GM23338 (cell line): Measurements from ENCODE around the gene FOXP1. TPM values are rescaled to one million over a fixed set of nuclear protein-coding genes. Genes with fewer than 3 reads are reported as not detected.

Experiments used
- EZH2 ChIP-seq: fragments of 200-600 bp; sonication (generic); IDR thresholded peaks from one replicate; pipeline ENCODE4 v1.8.0; 2017; ENCODE audit warnings: antibody characterized with exemption, mild to moderate bottlenecking, low read depth; ENCODE audit not compliant: unreplicated experiment
- JUNB ChIP-seq: IDR thresholded peaks from one replicate; pipeline ENCODE4 v1.6.1; 2016; ENCODE audit warnings: antibody characterized with exemption; ENCODE audit not compliant: unreplicated experiment
- POLR2AphosphoS5 ChIP-seq: IDR thresholded peaks from 2 replicates; pipeline ENCODE4 v1.6.1; 2016; ENCODE audit warnings: antibody characterized with exemption, low read depth
- STAT1 ChIP-seq: IDR thresholded peaks from one replicate; pipeline ENCODE4 v1.6.1; 2016; ENCODE audit warnings: antibody characterized with exemption; ENCODE audit not compliant: unreplicated experiment
- ZNF114 ChIP-seq: fragments of 250-450 bp; sonication (Bioruptor Pico); IDR thresholded peaks from 2 replicates; pipeline ENCODE4 v1.5.0; 2020; ENCODE audit warnings: mild to moderate bottlenecking, moderate library complexity
- polyA plus RNA-seq: library from polyadenylated mRNA; unstranded; fragments of >200 nt; fragmentation: Nextera tagmentation; extraction: Ambion mirVana; gene quantifications from 2 replicates; pipeline ENCODE4 v1.2.1, GENCODE V29; 2016
- total RNA-seq: library from RNA; depleted of rRNA; stranded (reverse); fragments of >200 nt; shearing (Covaris generic); gene quantifications from 2 replicates; pipeline ENCODE4 v1.2.3, GENCODE V29; 2014
- TF ChIP-seq, protein P1 (sequence below): fragments of 250-450 bp; sonication (Bioruptor Pico); IDR thresholded peaks from 2 replicates; pipeline ENCODE4 v1.5.0; 2020; ENCODE audit warnings: mild to moderate bottlenecking, moderate library complexity
- TF ChIP-seq, protein P2 (sequence below): IDR thresholded peaks from one replicate; pipeline ENCODE4 v1.6.1; 2018; ENCODE audit warnings: antibody characterized with exemption; ENCODE audit not compliant: unreplicated experiment

Gene FOXP1
- total and polyA plus RNA-seq, 2 experiments from 2014 or later, result 32.9 to 35.5 TPM

- TF ChIP-seq, protein P1, sequence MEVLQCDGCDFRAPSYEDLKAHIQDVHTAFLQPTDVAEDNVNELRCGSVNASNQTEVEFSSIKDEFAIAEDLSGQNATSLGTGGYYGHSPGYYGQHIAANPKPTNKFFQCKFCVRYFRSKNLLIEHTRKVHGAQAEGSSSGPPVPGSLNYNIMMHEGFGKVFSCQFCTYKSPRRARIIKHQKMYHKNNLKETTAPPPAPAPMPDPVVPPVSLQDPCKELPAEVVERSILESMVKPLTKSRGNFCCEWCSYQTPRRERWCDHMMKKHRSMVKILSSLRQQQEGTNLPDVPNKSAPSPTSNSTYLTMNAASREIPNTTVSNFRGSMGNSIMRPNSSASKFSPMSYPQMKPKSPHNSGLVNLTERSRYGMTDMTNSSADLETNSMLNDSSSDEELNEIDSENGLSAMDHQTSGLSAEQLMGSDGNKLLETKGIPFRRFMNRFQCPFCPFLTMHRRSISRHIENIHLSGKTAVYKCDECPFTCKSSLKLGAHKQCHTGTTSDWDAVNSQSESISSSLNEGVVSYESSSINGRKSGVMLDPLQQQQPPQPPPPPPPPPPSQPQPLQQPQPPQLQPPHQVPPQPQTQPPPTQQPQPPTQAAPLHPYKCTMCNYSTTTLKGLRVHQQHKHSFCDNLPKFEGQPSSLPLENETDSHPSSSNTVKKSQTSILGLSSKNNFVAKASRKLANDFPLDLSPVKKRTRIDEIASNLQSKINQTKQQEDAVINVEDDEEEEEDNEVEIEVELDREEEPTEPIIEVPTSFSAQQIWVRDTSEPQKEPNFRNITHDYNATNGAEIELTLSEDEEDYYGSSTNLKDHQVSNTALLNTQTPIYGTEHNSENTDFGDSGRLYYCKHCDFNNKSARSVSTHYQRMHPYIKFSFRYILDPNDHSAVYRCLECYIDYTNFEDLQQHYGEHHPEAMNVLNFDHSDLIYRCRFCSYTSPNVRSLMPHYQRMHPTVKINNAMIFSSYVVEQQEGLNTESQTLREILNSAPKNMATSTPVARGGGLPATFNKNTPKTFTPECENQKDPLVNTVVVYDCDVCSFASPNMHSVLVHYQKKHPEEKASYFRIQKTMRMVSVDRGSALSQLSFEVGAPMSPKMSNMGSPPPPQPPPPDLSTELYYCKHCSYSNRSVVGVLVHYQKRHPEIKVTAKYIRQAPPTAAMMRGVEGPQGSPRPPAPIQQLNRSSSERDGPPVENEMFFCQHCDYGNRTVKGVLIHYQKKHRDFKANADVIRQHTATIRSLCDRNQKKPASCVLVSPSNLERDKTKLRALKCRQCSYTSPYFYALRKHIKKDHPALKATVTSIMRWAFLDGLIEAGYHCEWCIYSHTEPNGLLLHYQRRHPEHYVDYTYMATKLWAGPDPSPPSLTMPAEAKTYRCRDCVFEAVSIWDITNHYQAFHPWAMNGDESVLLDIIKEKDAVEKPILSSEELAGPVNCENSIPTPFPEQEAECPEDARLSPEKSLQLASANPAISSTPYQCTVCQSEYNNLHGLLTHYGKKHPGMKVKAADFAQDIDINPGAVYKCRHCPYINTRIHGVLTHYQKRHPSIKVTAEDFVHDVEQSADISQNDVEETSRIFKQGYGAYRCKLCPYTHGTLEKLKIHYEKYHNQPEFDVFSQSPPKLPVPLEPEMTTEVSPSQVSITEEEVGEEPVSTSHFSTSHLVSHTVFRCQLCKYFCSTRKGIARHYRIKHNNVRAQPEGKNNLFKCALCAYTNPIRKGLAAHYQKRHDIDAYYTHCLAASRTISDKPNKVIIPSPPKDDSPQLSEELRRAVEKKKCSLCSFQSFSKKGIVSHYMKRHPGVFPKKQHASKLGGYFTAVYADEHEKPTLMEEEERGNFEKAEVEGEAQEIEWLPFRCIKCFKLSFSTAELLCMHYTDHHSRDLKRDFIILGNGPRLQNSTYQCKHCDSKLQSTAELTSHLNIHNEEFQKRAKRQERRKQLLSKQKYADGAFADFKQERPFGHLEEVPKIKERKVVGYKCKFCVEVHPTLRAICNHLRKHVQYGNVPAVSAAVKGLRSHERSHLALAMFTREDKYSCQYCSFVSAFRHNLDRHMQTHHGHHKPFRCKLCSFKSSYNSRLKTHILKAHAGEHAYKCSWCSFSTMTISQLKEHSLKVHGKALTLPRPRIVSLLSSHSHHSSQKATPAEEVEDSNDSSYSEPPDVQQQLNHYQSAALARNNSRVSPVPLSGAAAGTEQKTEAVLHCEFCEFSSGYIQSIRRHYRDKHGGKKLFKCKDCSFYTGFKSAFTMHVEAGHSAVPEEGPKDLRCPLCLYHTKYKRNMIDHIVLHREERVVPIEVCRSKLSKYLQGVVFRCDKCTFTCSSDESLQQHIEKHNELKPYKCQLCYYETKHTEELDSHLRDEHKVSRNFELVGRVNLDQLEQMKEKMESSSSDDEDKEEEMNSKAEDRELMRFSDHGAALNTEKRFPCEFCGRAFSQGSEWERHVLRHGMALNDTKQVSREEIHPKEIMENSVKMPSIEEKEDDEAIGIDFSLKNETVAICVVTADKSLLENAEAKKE, result no peak
- TF ChIP-seq, protein P2, sequence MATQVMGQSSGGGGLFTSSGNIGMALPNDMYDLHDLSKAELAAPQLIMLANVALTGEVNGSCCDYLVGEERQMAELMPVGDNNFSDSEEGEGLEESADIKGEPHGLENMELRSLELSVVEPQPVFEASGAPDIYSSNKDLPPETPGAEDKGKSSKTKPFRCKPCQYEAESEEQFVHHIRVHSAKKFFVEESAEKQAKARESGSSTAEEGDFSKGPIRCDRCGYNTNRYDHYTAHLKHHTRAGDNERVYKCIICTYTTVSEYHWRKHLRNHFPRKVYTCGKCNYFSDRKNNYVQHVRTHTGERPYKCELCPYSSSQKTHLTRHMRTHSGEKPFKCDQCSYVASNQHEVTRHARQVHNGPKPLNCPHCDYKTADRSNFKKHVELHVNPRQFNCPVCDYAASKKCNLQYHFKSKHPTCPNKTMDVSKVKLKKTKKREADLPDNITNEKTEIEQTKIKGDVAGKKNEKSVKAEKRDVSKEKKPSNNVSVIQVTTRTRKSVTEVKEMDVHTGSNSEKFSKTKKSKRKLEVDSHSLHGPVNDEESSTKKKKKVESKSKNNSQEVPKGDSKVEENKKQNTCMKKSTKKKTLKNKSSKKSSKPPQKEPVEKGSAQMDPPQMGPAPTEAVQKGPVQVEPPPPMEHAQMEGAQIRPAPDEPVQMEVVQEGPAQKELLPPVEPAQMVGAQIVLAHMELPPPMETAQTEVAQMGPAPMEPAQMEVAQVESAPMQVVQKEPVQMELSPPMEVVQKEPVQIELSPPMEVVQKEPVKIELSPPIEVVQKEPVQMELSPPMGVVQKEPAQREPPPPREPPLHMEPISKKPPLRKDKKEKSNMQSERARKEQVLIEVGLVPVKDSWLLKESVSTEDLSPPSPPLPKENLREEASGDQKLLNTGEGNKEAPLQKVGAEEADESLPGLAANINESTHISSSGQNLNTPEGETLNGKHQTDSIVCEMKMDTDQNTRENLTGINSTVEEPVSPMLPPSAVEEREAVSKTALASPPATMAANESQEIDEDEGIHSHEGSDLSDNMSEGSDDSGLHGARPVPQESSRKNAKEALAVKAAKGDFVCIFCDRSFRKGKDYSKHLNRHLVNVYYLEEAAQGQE, result no peak
- TF ChIP-seq STAT1 (no peak), POLR2AphosphoS5 (no peak), ZNF114 (CRISPR knock-in tag) (no peak), JUNB (no peak), EZH2 (no peak)
These were observed 280.9 kb downstream of the FOXP1 start (continued) for GRCh38 chr3:71302604-71303003.
